TTC549 (cell line): ENCODE results near the gene CHAT.
A peak's percentile ranks its signal among the peaks of the same experiment; 100 is the strongest.

Experiments used
- FAIRE-seq: peaks from 2 replicates; lab custom pipeline; 2012; peaks lifted over from hg19 to GRCh38; lab: Jason Lieb, UNC

Gene CHAT

DNA sequence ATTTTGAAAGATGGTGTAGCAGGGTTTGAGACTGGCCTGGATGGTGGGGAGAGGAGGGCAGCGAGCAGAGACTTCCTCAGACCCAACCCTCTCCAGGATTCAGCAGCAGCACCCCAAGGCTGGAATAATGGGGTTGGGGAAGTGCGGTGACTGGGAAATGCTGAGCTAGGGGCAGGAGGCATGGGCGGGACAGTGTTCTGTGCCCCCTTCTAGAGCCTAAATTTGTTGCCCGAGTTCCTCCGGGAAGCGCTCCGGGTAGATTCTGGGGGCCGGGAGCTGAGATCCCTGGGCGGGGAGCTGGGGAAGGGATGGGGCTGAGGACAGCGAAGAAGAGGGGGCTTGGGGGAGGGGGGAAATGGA, at the start of gene CHAT:
Gene CHAT, plus strand, starts transcription at position 156 of the 360 bp plus-strand sequence. Its CDS starts 153 bp downstream, at position 309.
- no peak for FAIRE-seq

DNA sequence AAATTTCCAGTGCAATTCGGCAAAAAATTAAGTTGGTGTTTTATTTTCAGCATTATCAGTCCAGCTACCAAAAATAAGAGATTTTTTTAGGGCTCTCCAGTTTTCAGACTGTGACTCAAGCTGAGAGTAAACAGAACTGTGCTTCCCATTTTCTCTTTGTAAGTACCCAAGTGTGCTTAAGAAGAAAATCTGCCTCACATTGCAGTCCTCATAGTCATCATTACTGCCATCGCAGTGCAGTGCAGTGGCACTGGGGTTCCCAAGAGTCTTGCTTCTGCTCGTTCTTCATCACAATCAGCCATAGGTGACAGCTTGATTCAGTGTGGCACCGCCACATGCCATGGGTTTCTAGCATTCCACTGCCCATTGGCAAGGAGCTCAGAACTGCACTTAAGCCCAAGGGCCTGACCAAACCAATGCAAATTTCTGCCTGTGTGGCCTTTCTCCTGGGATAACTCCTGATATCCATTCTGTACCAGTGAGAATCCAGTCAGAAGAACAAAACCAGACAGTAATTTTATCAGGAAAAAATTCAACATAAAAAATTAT, 49.3 kb upstream of the CHAT start:
- FAIRE-seq: no peak

DNA sequence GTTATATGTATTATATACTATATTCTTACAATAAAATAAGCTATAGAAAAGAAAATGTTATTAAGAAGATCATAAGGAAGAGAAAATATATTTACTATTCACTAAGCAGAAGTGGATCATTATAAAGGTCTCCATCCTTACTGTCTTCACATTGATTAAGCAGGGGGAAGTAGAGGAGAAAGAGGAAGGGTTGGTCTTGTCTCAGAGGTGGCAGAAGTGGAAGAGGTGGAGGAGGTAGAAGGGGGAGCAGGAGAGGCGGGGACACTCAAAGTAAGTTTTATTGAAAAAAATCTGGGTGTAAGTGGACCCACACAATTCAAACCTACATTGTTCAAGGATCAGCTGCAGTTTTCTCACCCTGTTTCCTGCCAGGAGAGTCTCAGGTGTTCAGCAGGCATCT, 46.0 kb upstream of the CHAT start:
- no peak for FAIRE-seq

- FAIRE-seq: no peak
Measured at GRCh38 chr10:49568235-49568634, 45.6 kb upstream of the CHAT start.

- FAIRE-seq: no peak
Measured at GRCh38 chr10:49569031-49569631, 44.7 kb upstream of the CHAT start.

DNA sequence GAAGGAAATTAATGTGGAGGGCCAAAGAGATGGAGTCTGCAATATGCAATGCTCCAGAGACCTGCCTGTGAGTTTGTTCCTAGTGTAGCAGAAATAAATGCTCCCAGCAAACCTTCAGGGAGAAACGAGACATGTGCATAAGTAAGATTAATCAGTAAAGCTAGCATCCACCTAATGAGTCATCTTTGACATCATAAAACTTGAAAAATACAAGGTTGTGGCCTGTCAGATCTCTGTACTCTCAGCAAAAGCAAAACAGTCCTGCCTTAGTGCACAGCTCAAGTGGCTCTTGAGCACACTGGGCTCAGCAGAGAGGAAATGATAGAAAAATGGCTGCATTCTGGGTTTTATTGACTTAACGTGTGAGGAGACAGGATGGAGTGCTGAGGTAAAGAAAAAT, 42.4 kb upstream of the CHAT start:
- no peak for FAIRE-seq

- FAIRE-seq: no peak
Measured at GRCh38 chr10:49572594-49573114, 41.2 kb upstream of the CHAT start.

- no peak for FAIRE-seq
Measured at GRCh38 chr10:49575489-49576072, 38.3 kb upstream of the CHAT start.

DNA sequence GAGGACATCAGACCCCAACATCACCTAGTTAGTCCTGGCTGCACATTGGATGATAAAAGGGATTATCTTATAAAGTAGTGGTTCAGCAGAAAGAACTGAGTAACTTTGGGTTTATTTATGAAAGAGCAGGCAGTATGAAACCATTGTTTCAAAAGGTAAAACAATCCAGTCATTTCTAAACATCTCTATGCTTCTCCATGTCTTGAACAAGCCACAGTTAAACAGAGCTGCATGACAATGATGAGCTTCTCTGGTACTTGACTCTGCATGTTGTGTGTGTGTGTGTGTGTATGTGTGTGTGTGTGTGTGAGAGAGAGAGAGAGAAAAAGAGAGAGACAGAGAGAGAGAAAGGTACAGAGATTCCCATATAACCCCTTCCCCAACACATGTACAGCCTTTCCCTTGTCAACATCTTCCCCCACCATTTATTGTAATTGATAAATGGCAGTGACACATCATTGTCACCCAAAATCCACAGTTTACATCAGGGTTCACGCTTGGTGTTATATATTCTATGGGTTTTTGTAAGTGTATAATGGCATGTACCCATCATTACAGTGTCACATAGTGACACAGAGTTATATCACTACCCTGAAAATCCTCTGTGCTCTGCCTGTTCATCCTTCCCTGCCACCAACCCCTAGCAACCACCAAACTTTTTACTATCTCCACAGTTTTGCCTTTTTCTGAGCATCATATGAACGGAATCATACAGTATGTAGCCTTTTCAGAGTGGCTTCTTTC, 36.5 kb upstream of the CHAT start:
- no peak for FAIRE-seq

GRCh38 chr10:49578392-49578791, 35.4 kb upstream of the CHAT start:
- no peak for FAIRE-seq

DNA sequence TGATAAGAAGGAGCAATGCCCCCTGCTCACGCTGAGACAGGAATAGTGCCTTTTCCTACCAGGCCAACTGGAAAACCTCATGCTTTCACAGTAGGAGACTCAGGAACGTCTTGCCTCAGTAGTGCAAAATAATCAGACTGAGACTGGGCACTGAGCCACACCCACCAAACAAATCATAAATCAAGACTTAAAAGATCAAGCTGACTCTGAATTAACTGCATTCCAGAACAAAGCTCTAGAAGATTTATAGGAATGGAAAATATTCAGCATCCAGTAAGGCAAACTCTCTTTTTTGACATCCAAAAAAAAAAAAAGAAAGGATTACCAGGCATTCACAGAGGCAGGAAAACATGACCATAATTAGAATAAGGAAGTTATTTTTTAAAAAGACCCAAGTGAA, 34.2 kb upstream of the CHAT start:
- FAIRE-seq: no peak

- no peak for FAIRE-seq
Measured at GRCh38 chr10:49585387-49585786, 28.4 kb upstream of the CHAT start.

- no peak for FAIRE-seq
Measured at GRCh38 chr10:49587981-49588380, 25.9 kb upstream of the CHAT start.

- FAIRE-seq: no peak
Measured at GRCh38 chr10:49592726-49593563, 20.9 kb upstream of the CHAT start.

GRCh38 chr10:49593564-49593875, 20.3 kb upstream of the CHAT start:
- no peak for FAIRE-seq

- no peak for FAIRE-seq
Measured at GRCh38 chr10:49593998-49594397, 19.8 kb upstream of the CHAT start.

- peak; percentile 33 for FAIRE-seq
Measured at GRCh38 chr10:49594594-49594993, 19.2 kb upstream of the CHAT start.

DNA sequence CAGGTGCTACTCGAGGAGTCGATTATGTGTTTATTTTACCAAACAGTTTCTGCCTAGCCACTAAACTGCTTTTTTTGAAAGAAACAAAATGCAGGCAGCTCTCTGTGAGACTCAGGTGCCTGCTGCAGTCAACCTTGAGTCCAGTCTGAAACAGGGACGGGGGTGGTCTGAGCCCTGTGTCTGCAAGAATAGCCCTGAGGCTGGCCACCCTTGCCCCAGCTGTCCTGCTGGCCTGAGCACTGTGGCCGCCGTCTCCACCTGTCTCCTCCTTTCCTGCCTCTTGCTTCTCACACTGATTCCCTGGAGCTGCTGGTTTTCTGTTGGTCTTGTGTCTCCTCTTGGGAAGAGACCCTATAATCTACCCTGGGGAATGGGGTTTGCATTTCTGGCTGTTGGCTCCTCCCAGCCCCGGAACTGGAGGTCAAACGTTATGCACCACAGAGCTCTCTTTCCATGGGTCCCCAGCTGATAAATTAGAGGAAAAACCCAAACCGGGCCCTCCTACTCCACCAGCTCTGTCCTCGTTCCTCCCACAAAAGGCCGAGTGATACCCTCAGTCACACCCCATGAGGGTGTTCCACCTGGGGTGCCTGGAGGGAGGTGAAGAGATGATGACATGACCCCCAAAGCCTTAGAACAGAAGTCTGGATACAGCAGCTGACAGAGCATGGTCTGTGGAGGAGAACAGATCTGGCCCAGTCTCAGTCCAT, 18.7 kb upstream of the CHAT start:
- FAIRE-seq: no peak

GRCh38 chr10:49595713-49596492, 17.9 kb upstream of the CHAT start:
- FAIRE-seq: no peak

- no peak for FAIRE-seq
Measured at GRCh38 chr10:49596493-49596809, 17.4 kb upstream of the CHAT start.

GRCh38 chr10:49596836-49597235, 17.0 kb upstream of the CHAT start:
- no peak for FAIRE-seq
